Stimulated activated CD8-positive, alpha-beta memory T cell treated with anti-CD3 and anti-CD28 coated beads, Interleukin-15, amount 100 ng/mL, for 1 hour (primary cell): ENCODE data around the gene PUM1.

Source experiments
- DNase-seq: peaks from one replicate; pipeline ENCODE4 v3.0.0-alpha.2; 2020; ENCODE audit warnings: low read depth

Gene PUM1

DNA sequence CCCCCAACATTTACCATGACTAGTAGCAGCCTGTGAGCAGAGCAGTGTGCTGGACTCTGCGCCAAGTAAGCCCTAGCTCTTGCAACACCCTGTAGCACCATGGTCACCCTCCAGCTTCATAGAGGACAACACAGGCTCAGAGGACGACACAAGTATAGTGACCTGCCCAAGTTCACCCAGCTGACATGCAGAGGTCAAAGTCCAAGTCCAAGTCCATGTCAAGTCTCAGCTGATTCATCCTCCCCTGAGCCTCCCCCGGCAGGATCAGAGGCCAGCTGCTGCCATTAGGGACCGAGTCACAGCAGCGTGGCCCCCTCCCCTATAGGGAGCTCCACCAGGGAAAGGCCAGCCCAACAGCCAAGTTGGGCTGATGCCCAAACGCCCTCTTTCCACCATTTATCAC, 172.8 kb downstream of the PUM1 start:
- DNase-seq, result no peak

- DNase-seq, result no peak
These were observed 174.3 kb downstream of the PUM1 start for GRCh38 chr1:30891227-30891552.

GRCh38 chr1:30890502-30891226, 174.9 kb downstream of the PUM1 start:
- no peak for DNase-seq

GRCh38 chr1:30889511-30889910, 176.0 kb downstream of the PUM1 start:
- no peak for DNase-seq

- DNase-seq, result no peak
These were observed 176.5 kb downstream of the PUM1 start for GRCh38 chr1:30888975-30889374.

DNA sequence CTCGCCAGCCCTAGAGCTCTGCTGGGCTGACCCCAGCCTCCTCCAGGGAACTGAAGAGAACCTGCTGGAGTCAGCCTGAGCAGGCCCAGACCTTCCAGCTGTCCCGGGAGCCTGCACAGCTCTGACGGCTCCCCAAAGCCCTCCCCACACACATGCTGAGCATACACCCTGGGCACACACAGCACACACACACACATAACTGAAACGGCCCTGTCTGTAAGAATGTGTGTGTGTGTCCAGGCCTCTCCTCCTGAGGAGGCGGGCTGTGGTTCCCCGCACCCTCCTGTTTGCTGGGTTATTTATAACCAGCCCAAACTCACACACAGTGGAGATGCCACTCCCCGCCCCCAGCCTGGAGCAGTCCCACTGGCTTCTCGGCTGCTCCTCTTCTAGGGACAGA, 177.1 kb downstream of the PUM1 start:
- no peak for DNase-seq

GRCh38 chr1:30887485-30888315, 177.8 kb downstream of the PUM1 start:
- DNase-seq, result no peak

DNA sequence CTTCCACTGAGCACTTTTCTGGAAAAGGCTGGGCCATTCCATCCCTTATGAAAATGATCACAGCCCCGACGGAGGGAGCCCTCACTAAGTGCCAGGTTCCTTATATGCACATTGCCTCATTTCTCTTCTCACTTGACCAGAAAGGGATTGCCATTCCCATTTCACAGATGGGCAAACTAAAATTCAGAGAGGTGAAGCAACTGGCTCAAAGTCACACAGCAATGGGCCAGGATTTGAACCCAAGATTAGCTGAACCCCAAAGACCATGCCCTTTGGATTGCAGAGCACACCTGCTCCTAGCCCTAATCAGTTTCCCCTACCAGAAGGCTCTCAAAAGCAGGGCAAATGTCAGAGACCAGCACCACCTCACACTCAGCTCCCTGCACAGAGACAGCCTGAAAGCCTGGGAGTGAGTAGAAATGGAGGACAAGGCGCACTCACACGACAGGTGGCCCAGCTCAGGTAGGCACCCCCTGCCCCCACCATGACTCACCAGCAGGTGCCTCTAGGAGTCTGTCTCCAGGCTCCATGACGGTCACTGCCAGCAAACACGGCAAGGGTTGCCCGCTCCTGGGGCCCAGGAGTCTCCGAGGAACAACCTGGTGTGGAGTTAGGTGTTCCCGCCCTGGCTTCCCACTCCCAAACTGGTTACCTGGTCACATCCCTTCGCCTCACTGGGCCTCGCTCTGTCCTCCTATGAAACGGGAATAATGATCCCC, 178.6 kb downstream of the PUM1 start:
- no peak for DNase-seq

- no peak for DNase-seq
These were observed 179.7 kb downstream of the PUM1 start for GRCh38 chr1:30885570-30886522.

DNA sequence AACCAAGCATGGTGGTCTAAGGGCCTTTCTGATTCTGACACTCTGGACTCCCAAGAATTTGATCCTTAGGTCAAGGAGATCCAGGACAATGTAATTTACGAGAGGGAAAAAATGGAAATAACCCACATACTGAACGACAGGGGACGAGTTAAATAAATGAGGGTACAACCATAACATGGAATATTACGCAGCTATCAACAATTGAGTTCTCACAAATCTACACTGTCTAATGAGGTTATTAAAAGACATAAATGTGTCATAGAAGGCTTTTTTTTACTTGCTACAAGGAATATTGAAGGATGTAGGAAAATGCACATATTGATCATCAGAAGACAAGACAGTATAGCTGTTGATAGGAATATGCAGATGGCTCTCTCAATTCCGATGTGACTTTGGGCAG, 180.8 kb downstream of the PUM1 start:
- no peak for DNase-seq

- DNase-seq, result no peak
These were observed 181.9 kb downstream of the PUM1 start for GRCh38 chr1:30883389-30884172.

- no peak for DNase-seq
These were observed 182.7 kb downstream of the PUM1 start for GRCh38 chr1:30882678-30883388.
